Measurements from ENCODE around the gene SLC2A9.

The SLC2A9 gene

DNA sequence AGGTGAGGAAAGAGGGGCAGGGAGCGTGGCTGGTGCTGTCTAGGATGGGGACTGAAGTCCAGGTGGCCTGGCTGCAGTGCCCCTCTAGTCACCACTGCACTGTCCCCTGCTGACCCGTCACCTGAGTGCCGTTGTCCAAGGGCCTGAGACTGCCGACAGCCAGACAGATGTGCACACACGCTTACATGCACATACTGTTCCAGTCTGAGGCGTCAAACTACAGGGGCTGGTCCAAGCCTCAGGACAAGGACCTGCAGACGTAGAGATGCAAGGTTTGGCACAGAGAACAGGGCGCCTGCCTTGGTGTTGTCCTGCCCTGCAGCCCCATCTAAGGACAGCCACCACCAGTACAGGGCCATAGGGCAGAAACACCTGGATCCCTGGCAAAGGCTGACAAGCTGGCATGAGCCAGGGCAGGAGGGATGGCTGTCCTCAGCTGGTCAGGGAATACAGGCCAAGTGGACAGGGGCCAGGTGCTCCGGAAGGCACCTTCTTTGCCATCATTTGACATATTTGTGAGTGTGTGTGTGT lies 1.7 kb downstream of the SLC2A9 start:
- DNase-seq (ENCODE audit: low spot score): no peak

DNA sequence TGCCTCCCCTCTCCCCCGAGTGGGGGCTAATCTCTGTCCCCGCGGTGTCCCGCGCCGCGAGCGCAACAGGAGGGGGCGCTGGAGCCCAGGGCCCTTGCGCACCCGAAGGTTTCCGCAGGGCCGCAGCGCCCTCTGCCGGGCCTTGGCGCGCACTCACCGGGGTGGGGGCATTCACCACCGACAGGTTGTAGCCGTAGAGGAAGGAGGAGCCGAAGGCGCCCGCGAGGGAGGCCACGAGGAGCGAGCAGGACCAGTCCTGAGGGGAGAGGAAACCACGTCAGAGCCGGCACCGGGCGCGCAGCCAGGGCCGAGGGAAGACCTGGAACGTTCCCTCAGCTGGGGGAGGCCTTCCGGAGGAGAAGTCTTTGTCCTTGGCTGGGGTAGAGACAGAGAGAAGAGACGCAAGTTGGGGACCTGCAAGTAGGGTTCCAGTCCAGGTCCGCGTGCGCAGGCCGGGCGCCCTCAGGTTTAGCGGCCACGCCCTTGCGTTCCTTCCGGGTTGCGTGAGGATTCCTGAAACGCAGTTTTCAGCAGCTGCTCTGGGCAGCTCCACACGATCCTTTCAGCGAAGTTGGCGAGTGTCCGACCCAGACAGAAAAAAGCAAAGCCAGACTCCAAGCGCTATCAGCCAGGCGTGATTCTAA lies 2.4 kb downstream of the SLC2A9 start:
- DNase-seq (ENCODE audit: low spot score): peak; percentile 95

DNA sequence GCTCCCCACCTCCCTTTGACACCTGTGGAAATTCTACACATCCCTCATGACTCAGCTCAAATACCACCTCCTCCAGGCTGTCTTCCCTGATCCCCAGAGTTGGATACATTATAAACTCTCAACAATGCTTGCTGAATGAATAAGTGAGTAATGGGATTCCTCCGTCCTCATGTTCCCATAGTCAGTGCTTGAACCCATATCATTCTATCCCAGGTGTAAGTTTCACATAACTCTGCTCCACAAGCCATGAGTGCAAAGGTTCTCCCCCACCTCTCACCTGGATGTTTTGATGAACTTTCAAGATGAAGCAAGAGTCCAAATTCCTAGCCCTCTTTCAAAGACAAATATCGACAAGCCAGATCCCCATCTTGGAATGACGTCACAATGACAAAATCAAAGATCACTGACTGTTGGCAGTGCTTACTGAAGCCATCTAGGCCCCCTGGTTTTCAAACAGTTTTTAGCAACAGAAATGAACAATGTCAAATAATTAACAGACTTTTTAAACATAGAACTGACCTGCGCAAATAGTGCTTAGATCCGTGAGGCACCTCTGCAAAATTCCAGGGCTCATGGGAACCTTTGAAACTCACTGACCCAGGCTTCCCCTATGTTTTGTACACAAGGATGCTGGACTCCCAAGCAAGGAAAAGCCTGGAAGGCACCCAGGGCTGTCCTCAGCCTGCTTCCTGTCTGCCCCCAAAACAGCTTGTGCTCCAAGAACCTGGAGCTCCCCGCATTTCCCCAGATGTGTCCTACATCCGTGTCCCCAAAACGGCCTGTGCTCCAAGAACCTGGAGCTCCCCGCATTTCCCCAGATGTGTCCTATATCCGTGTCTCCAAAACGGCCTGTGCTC lies 4.0 kb downstream of the SLC2A9 start:
- no peak for DNase-seq (ENCODE audit: low spot score)

DNA sequence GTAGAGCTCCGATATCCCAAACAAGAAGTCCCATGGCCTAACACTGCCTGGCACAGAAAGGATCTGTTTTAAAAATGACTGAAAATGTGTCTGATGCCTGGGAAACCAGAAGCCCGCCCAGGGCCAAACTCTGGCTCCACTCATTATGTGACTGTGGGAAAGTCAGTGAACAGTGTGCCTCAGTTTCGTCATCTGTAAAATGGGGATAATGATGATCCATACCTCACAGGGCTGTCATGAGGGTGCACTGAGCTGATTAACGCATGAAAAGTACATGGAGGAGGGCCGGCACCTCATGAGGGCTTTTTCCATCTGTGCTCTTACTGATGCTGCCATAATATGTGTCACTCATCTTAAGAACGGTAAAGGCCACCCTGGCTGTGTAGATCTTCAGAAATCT lies 5.1 kb downstream of the SLC2A9 start:
- DNase-seq (ENCODE audit: low spot score): no peak

DNA sequence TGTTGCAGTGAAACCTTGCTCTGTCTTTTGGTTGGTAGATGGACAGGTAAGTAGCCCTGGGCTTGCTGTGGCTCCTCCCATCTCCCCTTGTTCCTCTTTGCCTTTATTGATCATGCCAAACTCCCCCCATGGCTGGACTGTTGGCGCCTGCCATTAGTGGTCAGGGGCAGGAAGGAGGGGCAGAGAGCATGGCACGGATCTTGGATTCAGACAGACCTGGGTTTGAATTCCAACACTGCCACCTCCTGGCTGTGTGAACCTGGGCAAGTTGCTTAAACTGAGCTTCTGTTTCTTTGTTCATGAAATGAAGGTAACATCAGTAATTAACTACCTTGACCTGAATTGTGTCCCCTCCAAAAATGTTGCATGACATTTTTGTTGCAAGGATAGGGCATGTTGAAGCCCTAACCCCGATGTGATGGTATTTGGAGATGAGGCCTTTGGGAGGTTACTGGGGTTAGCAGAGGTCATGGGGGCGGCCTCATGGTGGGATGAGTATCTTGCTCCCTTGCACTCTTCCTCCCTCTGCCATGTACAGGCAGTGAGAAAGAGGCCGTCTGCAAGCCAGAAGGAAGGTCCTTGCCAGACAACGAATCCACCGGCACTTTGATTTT lies 6.0 kb downstream of the SLC2A9 start:
- peak; percentile 79 for DNase-seq (ENCODE audit: low spot score)

DNA sequence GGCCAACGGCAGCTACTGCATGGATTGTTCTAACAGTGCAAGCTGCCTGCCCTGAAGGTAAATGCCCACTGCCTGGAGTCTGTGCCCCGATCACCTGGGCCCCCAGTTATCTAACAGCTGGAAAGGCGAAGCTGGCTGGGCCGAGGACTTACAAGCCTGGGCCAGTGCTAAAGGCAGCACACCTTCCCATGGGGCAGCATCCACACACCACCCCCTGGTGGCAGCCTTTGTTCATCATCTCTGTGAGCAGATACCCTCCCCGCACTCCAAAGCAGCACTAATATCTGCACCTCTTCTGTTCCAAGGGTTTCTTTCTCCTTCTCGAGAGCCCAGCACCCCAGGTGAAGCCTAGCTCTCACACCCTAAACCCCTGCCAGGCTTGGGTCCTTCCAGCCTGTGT lies 7.6 kb downstream of the SLC2A9 start:
- DNase-seq (ENCODE audit: low spot score): peak; percentile 51

DNA sequence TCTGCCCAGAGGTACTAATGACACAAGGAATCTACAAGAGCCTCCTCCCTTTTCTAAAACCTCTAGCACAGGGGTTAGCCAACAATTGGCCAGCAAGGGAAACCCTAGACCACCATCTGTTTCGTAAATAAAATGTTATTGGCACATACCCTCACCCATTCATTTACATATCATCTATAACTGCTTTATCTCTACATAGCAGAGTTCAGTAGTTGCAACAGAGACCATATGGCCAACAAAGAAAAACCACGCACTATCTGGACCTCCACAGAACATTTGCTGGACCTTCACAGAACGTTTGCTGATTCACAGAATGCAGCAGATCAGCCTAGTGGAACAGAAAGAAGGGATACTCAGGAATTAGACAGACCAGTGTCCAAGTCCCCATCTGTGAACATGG lies 9.4 kb downstream of the SLC2A9 start:
- DNase-seq (ENCODE audit: low spot score): no peak

DNA sequence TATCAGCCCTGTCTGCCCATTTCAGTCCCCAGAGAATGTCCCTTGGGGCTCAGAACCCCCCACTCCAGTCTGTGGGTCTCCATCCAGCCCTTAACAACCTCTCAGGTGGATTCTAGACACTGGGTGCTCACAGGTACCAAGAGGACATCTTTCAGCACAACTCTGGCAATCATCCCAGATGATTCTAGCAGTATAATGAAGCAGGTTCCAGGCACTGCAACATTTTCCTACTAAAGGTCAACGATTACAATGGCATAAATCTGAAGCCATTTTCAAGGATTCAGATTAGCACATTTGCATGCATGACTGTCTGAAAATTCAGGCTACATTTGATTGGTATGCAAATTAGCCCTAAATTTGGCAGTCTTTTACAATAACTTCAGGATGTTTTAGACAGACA lies 10.0 kb downstream of the SLC2A9 start:
- no peak for DNase-seq (ENCODE audit: low spot score)

DNA sequence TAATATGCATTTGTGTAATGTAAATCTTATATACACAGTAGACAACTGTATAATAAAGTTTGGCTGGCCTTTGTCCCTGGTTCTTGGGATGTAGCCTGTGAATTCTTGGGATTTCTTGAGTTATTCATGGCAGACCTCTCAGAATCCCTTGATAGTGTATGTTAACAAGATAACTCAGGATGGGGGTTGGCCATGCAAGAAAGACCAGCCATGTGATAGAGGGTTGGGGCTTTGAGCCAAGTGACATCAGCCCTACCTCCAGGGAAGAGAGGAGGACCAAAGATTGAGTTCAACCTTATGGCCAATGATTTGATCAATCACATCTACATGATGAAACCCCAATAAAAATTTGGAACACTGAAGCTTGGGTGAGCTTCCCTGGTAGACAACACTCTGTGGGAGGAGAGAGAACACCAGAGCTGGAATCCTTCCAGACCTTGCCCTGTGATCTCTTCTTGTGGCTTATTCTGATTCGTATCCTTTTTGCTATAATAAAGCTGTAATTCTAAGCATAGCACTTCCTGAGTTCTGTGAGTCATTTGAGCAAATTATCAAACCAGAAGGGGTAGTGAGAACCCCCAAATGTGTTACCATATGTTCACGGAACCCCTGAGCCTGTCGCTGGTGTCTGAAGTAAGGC lies 11.3 kb downstream of the SLC2A9 start:
- DNase-seq (ENCODE audit: low spot score): no peak

DNA sequence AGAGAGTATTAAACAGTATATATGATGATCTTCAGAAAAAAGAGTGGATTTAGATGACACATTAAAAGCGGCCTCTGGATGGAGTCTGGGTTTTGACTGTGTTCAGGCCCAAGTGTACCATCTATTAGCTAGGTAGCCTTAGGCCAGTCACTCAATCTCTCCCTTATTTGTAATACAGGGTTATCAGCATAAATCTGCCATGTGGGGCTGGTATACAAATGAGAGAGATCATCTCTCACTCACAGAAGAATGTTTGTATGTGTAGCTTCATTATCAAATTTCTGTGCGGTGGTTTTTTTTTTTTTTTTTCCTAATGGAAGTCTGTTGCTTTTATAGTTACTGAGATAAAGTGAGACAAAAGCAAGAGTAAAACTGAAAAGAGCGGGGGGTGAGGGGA lies 12.7 kb downstream of the SLC2A9 start:
- no peak for DNase-seq (ENCODE audit: low spot score)

DNA sequence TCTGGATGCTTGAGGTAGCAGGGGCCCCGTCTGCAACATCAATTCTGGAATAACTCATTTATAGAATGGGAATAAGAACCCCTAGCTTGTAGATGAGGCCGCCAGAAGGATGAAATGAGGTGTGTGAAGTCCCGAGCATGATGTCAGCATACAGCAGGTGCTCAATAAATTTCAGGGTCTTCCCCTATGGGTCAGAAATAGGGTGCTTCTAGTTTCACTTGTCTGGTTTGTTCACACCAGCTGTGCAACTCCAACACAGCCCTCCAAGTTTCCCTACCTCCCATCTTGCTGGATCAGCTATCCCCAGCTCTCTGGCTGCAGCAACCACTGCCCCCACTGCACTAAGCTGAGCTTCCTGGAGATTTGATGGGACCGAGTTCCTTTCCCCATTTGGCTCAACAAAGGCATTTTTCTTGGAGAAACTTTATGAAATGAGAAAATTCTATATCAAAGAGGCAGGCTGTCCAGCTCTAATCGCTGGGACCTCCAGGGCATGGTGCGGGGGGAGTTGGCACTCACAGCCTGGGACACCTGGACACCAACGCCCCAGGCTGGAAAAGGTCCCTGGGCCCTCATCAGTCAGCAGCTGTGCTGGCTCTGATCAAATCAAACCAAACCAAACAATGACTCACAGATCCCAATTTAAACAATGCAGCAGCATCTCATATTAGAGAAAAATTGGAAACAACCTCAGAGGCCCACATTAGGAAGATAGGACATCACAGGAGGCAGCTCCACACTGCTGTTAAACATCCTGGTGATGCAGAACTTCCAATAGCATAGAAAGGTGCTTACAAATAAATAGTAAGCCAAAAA lies 13.3 kb downstream of the SLC2A9 start:
- DNase-seq (ENCODE audit: low spot score): no peak

DNA sequence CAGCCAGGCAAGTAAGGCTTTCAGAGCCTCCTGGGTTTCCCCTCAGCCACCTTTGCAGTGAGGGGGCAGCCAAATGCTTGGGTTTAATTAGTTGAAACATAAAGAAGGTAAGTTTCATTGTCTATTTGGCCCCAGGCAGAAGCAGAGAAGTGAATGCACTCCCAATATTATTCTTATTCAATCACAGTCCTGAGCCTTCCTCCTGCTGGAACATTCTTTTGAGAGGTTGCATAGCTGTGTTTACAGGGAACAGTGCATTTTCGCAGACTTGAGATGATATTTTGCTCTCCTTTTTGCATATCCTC lies 13.9 kb downstream of the SLC2A9 start:
- no peak for DNase-seq (ENCODE audit: low spot score)

DNA sequence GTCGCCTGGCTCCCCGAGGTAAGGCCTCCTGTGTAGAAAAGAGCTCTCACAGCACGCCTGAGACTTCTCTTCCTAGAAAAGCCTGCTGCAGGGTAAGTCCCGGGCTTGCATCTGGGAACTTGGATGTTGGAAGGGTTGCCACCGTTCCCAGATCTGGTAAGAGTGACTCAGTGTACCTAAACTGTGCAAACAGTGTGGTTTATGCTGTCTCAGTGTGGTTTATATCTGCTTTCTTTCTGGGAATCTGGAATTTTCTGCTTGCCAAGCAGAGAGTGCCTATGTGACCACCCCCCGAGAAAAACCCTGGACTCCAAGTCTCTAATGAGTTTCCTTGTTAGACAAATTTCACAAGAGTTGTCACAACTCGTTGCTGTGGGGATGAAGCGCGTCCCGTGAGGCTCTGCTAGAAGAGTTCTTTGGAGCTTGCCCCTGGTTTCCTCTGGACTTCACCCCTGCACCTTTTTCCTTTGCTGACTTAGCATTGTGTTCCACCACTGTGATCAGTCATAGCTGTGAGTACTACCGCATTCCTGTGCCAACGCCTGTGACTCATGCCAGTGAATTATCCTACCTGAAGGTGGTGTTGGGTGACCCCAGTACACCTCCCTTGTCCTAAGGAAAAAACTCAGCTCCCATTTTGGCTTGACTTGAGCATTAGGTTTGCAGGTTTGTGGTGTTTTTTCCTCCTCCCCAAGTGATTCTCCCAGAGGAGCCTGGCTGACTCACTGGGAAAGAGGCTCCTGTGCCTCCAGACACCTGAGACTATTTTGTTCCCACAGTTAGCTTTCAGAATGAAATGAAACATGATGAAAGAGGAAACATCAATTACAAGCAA lies 14.5 kb downstream of the SLC2A9 start:
- DNase-seq (ENCODE audit: low spot score): no peak

DNA sequence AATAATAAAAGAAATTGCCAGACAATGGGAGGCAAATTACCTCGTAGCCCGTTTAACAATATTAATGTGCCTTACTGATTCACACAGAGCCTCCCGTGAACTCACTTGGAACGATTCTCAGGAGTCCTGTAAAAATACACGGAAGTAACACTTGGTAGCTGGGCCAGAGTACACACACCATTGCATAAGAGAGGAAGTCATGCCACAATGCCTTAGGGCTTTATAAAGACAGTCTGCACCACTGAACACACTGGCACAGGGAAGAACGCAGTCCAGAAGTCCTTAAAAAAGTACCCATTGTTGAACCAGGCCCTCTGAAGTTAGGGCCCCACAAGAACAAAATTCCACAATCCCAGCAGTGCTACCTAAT lies 15.1 kb downstream of the SLC2A9 start:
- DNase-seq (ENCODE audit: low spot score): peak; percentile 69

DNA sequence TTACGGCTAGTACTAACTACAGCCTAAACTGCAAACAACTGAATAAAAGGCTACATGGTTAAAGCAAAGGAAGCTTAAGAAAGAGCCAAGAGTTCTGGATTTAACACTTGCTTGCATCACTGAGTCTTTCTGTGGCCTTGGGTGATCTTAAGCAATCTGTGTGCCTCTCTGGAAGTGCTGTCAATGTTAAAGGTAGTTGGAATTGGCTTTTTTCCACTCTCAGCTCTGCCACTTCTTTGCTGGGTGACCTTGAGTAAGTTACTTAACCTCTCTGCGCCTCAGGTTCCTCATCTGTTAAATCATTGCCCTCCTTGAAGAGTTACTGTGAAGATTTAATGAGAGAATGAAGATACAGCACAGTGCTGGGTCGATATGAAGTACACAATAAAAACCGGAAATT lies 15.7 kb downstream of the SLC2A9 start:
- no peak for DNase-seq (ENCODE audit: low spot score)

DNA sequence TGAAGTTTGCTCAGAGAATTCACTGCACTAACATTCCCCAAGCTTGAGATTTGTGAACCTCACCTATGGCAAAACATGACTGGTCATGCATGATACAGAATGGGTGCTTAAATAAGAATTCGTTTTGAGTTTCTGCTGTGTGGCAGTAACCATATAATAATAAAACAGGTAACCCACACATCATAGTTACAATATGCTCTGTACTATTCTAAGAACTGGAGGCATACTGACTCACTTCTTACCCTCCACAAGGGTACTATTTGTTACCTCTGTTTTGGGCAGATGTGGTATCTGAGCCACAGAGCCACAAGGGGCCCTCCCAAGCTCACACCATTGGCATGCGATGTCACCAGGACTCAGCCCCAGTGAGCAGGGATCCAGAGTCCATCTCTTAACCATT lies 17.6 kb downstream of the SLC2A9 start:
- no peak for DNase-seq (ENCODE audit: low spot score)

DNA sequence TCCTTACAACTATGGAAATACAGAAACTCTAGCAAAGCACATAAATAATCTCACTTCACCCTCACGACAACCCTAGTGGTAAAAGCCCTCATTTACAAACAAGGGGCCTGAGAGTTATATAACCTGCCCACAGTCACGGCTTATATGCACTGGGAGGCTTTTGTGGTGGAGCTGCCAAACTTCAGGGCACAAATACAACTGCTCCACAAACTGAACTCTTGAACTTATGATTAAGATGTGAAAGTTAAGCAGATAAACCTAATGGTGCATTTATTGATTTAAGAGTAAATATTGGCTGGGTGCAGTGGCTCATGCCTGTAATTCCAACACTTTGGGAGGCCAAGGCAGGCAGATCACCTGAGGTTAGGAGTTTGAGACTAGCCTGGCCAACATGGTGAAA lies 19.0 kb downstream of the SLC2A9 start:
- DNase-seq (ENCODE audit: low spot score): no peak

DNA sequence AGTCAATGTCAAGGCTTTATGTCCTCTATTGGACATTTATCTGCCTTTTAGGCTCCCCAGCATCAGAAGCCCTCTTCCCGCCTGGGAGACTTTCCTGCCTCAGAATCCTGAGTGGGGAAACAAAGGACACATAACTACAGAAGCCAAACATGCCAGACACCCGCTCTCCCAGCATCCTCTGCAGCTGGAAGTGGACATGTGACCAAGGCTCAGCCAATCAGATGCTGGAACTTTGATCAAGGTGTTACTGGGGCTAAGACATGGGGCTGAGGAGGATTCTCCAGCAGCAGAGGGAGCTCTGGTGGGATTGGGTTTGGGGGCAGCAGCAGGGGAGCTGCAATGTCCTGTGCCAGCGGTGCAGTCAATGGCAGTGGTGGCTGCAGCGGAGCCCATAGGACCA lies 19.5 kb downstream of the SLC2A9 start:
- DNase-seq (ENCODE audit: low spot score): no peak

DNA sequence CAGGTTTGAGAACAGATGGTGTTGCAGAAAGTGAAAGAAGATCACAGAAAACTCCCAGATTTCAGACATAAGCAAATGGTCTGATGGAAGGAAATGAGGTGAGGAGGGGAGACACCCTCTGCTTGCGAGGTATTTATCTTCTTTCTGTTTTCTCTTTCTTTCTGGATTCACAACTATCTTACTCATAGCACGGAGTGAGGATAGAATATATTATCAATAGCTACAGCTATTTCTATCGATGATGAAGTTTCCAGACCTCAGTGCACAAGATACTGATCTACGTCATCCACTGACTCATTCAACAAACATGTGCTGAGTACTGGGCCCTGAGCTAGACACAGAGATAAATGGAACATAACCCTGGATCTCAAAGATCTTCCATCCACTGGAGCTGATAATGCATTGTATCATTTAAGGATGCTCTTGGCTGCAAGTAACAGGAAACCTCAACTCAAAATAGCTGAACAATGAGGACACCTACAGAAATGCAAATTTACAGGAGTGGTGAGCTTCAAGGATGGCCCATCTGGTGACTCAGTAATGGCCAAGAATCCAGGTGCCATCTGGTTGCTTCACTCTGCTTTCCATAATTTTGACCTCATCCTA lies 21.2 kb downstream of the SLC2A9 start:
- DNase-seq (ENCODE audit: low spot score): no peak

DNA sequence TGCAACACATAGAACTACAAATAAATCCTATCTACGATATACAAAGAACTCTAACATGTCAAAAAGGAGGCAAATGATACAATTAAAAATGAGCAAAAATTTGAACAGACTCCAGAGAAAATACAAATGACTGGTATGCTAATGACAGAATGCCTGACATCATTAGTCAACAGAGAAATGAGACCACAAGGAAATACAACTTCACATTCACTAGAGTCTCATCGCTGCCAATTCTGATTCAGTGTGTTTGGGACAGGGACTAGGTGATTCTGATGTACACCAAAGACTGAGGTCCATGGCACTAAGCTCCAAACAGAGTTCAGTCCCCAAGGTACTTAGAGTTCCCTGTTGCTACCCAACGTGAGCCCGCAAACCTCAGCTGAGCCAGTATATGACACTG lies 23.4 kb downstream of the SLC2A9 start:
- no peak for DNase-seq (ENCODE audit: low spot score)

Data from Ammon's horn (tissue), 1 donor.